AG04450 (cell line): ENCODE measurements around the gene PGC. TPM values are rescaled to one million over a fixed set of nuclear protein-coding genes. Genes with fewer than 3 reads are reported as not detected.

Experiments used
- CTCF ChIA-PET: fragments of 300-600, 350-600 bp; formaldehyde crosslinking; extraction: SDS; loops from one replicate; lab custom pipeline; 2022; ENCODE audit warnings: antibody characterized with exemption, inconsistent platforms; lab: Charles Lee
- POLR2A ChIA-PET: fragments of 350-600 bp; formaldehyde crosslinking; extraction: SDS; loops from one replicate; lab custom pipeline; 2021; ENCODE audit warnings: antibody characterized with exemption, inconsistent platforms; lab: Yijun Ruan, JAX
- DNase-seq: peaks from one replicate; pipeline ENCODE4 v3.0.0-alpha.2; 2011; ENCODE audit warnings: low read depth, low spot score
- H3K27ac ChIP-seq: one replicate; pipeline ENCODE4 v1.5.1; 2012; ENCODE audit warnings: low read depth, low read length, control low read depth
- H3K27me3 ChIP-seq: one replicate; pipeline ENCODE4 v1.6.0; 2012; ENCODE audit warnings: low read length; ENCODE audit not compliant: control insufficient read depth, insufficient read depth
- H3K4me3 ChIP-seq: 2 replicates; pipeline ENCODE4 v1.5.1; 2011; ENCODE audit warnings: mild to moderate bottlenecking, low read depth, low read length, control low read depth
- H3K9me3 ChIP-seq: 2 replicates; pipeline ENCODE4 v1.5.1; 2012; ENCODE audit warnings: low read length; ENCODE audit not compliant: control insufficient read depth, insufficient read depth
- polyA plus RNA-seq: library from polyadenylated mRNA; depleted of rRNA; stranded (reverse); fragments of >200 nt; gene quantifications from 2 replicates; pipeline ENCODE4 v1.2.3, GENCODE V29; 2011
- TF ChIP-seq, protein P1 (sequence below): IDR thresholded peaks from 2 replicates; pipeline ENCODE4 v1.5.1; 2011; ENCODE audit warnings: low read depth, low read length, control low read depth, inconsistent platforms

Gene PGC
- polyA plus RNA-seq, 1 experiment, result not detected

DNA sequence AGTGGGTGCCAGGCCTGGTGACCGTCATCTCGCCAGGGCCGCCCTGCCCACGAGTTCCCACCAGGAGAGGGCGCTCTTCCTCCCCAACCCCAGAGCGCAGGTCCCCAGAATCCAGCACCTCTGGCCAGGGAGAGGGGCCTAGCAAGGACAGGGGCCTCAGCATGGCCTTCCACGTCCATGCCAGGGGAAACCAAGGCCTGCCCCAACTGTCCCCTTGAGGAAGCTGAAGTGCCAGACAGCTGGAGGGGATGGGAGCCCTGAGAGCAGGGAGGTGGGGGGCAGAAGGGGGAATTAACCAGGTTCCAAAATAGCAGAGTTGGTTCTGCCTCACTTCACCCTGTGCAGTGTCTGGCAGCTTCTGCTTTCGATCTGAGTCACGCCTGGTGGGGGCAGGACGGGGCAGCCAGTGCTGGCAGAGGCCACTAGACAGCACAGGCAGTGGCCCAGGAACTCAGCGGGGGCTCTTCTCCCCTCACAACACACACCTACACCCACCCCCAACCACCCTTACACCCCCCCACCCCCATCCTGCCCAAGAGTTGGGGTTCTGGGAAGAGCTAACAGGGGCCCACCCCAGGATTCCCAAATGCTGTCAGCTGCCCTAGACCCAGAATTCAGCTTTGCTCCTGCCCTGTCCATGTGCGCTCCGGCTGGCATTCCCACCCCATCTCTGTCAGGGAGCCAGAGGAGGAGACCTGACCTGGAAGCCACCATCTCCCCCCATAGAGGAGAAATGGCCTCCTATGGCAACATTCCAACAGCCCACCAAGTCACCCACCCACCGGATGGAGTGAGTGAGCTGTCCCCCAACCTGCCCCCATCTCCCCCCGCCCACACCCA is 41.0 kb downstream of the PGC start:
- no peaks in the 10 kb centered on the region for H3K27me3 ChIP-seq
- no peak for DNase-seq
- ChIA-PET CTCF (interaction anchor here (0.6 to 2.8 kb wide), 22 partner anchors 10 to 339 kb away, joined by 3 to 31 read pairs (median 4); partner anchors contain the start of genes TFEB and TOMM6), POLR2A (interaction anchor here (0.5 to 2.6 kb wide), 3 partner anchors 8 to 51 kb away, joined by 3 to 21 read pairs (median 4); no protein-coding TSS in a partner anchor)
- TF ChIP-seq, protein P1, sequence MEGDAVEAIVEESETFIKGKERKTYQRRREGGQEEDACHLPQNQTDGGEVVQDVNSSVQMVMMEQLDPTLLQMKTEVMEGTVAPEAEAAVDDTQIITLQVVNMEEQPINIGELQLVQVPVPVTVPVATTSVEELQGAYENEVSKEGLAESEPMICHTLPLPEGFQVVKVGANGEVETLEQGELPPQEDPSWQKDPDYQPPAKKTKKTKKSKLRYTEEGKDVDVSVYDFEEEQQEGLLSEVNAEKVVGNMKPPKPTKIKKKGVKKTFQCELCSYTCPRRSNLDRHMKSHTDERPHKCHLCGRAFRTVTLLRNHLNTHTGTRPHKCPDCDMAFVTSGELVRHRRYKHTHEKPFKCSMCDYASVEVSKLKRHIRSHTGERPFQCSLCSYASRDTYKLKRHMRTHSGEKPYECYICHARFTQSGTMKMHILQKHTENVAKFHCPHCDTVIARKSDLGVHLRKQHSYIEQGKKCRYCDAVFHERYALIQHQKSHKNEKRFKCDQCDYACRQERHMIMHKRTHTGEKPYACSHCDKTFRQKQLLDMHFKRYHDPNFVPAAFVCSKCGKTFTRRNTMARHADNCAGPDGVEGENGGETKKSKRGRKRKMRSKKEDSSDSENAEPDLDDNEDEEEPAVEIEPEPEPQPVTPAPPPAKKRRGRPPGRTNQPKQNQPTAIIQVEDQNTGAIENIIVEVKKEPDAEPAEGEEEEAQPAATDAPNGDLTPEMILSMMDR, result peak; percentile 71
- H3K9me3 ChIP-seq, result no peaks in the 10 kb centered on the region
- no peak overlapping the region for H3K4me3 ChIP-seq
- H3K27ac ChIP-seq, result peak overlapping the region; percentile 47

DNA sequence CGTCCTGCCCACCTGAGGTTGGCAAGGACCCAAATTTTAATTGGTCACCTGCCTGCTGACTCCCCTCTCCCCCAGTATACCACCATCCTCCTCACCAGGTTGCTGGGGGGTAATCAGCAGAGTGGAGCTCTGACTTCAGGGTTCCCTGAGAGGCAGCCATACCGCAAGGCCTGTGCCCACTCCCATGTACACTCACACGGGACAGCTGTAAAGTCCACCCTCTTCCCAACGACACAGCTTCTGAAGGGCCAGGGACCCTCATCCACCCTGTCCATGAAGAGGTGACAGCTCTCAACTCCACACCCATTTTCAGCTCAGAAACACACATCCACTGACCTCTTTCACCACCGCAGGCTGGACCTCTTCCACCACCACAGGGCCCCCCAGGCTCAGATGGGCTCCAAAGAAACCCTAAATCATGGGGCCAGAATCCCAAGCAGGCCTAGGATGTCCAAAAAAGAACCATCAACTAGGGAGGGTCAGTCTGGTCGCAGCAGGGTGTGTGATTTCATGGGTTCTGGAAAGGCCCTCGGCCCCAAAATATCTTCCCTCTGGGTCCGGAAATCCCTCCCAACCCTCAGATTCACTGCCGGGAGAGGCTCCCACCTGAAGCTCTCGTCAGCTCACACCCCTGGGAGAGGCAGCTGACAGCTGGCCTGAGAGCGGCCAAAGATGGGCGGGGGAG is 41.7 kb downstream of the PGC start:
- no peaks in the 10 kb centered on the region for H3K27me3 ChIP-seq
- ChIA-PET CTCF (interaction anchor here (0.5 to 2.8 kb wide), 16 partner anchors 9 to 338 kb away, joined by 3 to 31 read pairs (median 7); partner anchors contain the start of genes TFEB and TOMM6), POLR2A (interaction anchor here (2.6 kb wide), 1 partner anchor 28 kb away, joined by 21 read pairs; no protein-coding TSS in a partner anchor)
- peak overlapping the region; percentile 47 for H3K27ac ChIP-seq
- H3K9me3 ChIP-seq, result no peaks in the 10 kb centered on the region
- no peak for DNase-seq
- TF ChIP-seq, protein P1, result no peak
- no peak overlapping the region for H3K4me3 ChIP-seq

DNA sequence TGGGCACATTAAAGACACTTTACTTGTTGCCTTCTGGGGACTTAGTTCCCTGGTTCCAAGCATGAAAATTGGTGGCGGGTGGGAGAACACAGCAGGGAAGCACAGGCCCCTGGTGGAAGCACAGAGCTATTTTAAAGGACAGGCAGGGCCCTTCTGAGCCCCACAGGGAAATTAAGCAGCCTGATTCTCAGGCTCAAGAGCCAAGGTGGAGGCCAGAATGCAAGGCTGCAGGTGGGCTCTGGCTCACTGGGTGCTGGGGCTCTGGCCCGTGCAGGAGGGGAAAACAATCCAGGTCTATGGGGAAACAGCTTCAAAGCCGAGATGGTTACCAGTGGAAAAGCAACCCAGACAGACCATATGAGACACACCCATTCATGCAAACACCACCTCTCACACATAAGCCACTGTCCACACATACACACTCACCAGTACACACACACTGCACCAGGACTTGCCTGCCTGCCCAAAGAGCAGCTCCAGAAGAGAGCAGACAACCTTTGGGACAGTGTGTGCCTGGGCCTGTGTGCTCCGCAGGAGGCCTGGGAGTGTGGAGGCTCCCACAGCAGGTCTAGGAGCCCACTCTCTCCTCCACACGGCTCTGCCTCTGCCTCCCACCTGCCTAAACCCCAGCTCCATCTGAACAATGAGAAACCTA is 42.4 kb downstream of the PGC start:
- POLR2A ChIA-PET, result interaction anchor here (0.6 to 2.6 kb wide), 2 partner anchors 29 to 76 kb away, joined by 4 to 21 read pairs; partner anchors contain the start of gene PRICKLE4

DNA sequence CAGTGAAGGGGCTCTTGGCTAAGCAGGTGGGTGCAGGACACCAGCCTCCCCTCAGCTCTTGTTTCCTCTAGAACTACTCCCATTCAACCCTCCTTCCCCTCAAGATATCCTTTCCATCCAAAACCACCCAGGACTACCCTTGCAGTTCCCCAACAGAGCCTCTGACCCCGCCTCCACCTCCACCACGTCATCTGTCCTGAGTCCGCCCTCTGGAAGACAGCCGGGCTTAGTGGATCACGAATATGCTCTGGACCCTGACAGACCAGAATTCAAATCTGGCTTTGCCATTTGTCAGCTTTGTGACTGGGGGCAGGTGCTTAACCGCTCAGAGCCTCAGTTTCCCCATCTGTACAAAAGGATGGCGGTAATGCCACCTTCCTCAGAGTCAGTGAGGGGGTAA is 43.2 kb downstream of the PGC start:
- no peaks in the 10 kb centered on the region for H3K27me3 ChIP-seq
- POLR2A ChIA-PET, result interaction anchor here (1.0 kb wide), 1 partner anchor 9 kb away, joined by 3 read pairs; no protein-coding TSS in a partner anchor
- no peaks in the 10 kb centered on the region for H3K9me3 ChIP-seq
- TF ChIP-seq, protein P1, result no peak
- H3K27ac ChIP-seq, result no peak overlapping the region
- DNase-seq, result no peak
- no peak overlapping the region for H3K4me3 ChIP-seq
- CTCF ChIA-PET, result interaction anchor here (2.7 kb wide), 1 partner anchor 31 kb away, joined by 19 read pairs; the partner anchor contains the start of gene TFEB

More for the DNA sequence above, 42.4 kb downstream of the PGC start:
- TF ChIP-seq, protein P1, result no peak
- CTCF ChIA-PET, result interaction anchor here (0.5 to 2.8 kb wide), 10 partner anchors 8 to 338 kb away, joined by 3 to 31 read pairs (median 6); partner anchors contain the start of gene TFEB
- H3K4me3 ChIP-seq, result no peak overlapping the region
- no peak for DNase-seq
- H3K9me3 ChIP-seq, result no peaks in the 10 kb centered on the region
- no peak overlapping the region for H3K27ac ChIP-seq
- no peaks in the 10 kb centered on the region for H3K27me3 ChIP-seq
